CD4-positive, alpha-beta T cell treated with Interleukin-21 for 1 hour (primary cell): Measurements from ENCODE around the gene FGF22.

ENCODE experiments used
- DNase-seq: peaks from one replicate; pipeline ENCODE4 v3.0.0-alpha.2; 2020

FGF22 gene

DNA sequence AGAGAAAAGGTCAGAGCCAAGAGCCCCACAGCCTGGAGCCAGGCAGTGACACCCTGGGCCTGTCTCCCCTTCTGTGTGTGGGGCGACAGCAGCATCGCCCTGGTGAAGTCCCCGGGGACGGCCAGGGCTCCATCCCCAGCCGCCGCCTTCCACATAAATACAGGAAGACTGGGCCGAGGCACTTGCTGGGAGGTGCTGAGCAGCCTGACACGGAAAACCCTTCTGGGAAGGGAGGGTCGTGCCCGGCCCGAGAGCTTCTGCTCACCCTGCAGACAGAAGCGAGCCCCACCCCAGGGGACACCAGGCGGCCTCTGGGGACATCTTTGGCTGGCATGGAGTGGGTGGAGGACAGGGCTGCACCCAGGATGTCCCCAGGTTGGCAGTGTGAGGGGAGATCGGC is 5.1 kb downstream of the FGF22 start:
- no peak for DNase-seq

DNA sequence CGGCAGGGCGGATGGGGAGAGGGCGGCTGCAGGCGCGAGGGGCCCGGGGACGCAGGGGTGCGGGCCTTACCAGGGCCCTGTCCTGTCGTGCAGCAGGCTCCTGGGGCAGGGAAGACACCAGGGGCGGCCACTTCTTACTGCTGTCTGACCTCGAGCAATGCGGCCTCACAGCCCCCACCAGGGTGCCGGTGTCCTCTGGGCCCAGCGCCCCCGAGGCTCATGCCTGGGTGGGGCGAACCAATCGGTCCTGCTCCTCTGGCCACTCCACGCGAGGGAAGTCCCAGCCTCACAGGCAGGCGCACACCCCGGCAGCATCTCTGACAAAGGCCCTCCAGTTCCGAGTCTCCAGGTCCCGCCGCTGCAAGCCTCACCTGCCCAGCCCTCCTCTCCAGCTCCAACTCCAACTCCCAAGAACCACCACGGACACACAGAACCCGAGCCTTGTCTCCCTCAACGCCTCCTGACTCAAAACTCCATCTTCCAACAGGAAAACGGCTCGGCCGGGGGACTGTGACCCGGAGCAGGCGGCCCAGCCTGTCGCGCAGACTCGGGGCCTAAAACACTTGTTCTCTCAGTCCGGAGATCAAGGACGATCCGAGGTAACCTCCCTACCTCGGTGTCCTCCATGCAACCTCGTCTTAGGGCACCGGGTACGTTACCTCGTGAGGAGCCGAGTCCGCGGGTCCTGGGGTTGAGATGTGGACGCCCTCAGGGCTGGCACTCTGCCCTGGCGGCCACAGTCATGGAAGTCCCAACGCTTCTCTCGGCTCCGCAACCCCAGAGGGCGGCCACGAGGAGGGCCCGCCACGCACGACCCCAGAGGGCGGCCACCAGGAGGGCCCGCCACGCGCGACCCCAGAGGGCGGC is 6.5 kb downstream of the FGF22 start:
- no peak for DNase-seq

GRCh38 chr19:646779-647565 is 7.3 kb downstream of the FGF22 start:
- DNase-seq: no peak

- no peak for DNase-seq
Observed at GRCh38 chr19:647566-648284, 8.0 kb downstream of the FGF22 start.

DNA sequence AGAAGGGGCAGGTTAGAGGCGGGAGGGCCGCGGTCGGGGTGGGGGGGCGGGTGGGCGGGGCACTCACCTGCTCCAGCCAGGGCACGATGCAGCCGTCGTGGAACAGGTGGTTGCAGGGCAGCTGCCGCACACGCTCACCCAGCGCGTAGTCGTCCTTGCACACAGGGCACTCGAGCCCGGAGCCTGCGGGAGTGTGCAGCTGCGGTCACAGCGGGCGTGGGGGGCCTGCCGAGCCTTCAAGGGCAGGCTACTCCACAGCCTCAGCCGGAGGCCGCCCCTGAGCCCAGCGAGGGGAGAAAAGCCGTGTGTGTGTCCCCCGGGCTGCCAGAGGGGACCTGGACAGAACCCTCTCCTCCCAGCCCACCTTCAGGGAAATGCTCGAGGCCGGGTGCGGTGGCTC is 8.6 kb downstream of the FGF22 start:
- no peak for DNase-seq

DNA sequence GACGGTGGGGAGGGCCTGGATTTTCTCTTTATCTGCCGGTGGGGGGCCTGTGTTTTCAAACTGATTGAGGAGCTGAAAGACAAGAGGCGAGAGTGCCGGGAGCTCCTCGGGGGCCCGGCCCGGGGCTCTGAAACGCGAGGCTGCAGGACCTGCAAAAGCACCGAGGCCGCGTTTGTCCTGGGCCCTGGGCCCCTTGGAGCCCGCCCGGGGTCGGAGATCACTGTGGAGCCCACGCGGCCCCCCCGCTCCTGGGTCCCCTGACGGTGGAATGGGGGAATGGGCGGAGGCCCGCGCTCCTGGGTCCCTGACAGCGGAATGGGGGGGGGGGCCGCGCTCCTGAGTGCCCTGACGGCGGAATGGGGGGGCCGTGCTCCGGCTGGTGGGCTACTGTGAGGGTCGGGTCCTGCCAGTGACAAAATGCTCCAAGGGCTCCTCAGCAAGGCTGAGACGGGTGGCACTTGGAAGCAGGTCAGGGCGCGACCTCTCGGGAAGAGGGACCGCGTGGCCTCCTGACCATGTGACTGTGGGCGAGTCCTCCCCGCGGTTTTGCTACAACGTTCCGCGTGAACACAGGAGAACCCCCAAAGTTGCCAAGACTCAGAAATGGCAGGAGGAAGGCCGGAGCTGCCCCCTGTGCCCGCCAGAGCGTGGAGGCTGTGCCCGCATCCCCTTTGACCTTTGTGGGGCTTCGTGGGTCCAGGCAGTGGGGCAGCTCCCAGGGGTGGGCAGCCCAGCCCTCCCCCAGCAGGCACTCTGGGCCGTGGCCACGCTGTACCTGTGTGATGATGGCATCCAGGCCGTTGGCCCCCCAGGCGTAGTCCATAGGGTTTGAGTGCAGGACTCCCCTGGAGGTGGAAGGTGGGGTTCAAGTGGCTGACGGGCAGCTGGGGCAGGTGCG is 9.5 kb downstream of the FGF22 start:
- no peak for DNase-seq

DNA sequence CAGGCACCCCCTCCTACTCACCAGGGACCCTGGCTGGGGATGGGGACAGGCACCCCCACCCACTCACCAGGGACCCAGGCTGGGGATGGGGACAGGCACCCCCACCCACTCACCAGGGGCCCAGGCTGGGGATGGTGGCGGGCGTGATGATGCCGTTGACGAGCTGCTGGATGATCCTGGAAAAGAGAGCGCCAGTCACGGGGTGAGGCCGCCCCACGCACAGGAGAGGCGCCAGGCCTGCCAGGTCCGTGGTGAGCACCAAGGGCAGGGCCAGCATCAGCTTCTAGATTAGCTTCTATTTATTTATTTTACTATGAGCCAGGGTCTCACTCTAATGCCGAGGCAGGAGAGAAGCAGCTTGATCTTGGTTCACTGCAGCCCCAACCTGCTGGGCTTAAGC is 10.4 kb downstream of the FGF22 start:
- no peak for DNase-seq

DNA sequence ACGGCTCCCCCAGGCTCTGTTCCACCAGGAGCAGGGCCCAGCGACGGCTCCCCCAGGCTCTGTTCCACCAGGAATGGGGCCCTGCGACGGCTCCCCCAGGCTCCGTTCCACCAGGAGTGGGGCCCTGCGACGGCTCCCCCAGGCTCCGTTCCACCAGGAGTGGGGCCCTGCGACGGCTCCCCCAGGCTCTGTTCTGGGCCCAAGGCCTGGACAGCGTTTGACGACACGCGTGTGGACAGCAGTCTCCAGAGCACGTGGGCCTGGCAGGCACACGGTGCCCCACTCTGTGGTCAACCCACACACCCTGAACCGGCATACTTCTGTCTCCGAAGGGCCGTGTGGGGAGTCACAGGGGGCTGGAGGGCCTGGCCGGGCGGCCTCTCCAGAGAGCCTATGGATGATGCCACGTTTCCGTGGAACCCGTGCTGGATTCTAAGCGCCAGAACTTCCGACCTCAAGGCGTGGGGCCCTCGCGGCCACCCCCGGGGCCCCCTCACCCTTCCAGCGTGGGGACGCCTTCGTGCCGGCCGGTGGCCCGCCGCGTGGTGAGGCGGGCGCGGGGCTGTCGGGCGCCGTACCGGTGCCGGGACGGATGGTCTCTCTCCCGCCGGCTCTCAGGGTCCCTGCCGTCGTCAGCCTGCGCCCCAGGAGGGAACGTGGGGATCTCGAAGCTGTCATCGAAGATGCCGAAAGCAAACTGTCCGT is 11.6 kb downstream of the FGF22 start:
- DNase-seq: no peak

- no peak for DNase-seq
Observed at GRCh38 chr19:651991-652390, 12.3 kb downstream of the FGF22 start.

DNA sequence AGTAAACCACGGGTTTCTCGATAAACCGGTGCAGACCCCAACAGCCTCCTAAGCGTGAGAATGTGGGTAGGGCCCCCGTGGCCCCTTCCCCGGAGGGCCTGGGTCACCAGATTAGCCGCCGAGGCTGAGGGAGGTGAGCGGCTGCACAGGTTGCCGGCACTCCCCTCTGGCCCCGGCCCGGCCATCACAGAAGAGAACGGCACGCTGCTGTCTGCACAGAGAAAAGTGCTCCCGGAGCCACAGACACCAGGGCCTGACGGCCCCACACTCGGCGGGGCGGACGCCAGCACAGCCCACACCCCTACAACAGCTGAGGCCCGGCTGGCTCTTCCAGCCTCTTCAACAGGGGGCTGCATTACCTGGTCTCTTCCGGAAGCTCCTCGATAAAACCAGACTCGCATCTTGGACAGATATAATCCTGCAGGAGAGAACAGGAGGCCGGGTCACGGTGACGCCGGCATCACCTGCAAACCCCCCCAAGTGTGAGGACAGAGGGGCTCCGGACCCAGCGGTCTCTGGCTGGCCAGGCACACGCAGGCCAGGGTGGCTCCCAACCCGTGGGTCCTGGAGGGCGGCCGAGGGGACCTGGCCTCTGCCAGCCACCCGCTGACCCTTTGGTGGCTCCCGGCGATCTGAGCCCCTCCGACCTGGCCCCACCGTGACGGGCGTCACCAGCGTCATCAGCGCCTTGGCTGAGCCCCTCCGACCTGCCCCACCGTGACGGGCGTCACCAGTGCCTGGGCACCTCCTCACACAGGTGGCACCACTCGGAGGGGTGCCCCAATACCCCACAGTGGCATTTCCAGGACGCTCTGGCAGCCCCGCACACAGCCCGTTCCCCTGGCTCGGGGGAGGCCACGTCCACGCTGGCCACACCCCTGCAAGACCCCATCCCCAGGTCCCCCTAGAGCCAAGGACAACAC is 13.0 kb downstream of the FGF22 start:
- no peak for DNase-seq

GRCh38 chr19:653425-653824 is 13.7 kb downstream of the FGF22 start:
- DNase-seq: no peak

DNA sequence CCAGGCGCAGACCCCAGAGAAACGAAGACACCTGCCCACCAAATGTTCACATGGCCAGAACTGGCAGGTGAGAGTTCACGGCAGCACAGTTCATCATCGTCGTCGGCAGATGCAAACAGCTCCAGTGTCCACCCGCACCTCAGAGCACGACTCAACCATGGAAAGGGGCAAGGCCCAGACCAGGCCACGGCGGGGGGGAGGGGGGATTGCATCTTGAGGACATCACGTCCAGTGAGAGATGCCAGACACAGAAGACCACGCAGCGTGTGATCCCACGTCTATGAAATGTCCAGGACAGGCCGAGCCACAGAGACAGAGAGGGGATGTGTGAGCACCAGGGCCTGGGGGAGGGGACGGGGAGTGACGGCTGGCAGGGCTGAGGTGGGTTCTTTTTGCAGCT is 16.0 kb downstream of the FGF22 start:
- no peak for DNase-seq

DNA sequence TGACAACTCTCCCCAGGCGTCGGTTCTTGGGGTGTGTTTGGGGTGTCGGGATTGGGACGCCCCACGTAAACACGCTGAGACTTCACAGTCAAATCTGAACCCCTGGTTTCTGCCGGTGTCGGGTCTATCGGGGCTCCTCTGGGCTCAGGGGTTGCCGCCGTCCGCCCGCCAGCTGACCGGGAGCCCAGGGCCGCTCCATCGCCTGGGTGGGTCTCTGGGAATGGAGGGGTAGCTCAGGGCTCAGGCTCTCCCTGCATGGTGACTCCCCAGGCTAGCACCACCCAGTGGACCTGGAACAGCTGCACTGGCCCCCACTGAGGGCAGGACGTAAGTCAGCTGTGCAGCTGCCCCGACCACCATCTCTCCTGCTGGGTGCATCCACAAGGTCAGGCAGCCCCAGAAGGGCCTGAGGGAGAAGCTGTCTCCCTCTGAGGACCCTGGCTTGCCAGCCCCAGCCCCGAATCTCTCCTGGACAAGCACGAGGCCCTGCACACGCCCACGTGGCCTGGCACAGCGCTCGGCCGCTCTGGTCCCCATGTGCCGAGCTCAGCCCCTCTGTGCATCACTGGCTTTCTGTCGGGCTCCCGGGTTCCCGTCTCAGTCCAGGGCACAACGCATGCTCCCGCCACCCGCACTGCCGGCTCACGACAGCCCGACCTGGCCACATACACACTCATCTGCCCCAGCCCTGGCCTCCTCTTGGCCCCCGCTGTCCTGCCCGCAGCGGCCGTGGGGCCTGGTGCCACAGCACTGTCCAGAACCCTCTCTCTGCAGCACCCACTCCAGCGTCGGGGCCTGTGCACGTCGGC is 17.3 kb downstream of the FGF22 start:
- DNase-seq: no peak

DNA sequence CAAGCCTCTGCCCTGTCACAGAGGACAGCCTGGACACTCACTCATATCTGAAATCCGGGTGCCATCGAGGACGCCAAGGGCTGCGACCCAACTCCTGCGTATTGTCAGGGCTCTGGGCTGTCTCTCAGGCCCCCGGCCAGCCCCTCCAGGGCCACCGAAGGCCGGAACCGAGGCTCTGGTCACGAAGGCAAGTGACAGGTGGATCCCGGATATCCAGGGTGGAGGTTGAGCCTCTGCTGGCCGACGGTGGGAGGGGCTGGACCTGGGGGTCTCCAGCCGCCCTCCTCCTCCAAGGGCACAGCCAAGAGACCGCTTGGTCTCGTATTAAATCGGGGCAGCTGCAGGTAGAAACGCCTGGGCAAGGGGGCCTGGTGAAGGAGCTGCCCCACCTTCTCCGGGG is 17.9 kb downstream of the FGF22 start:
- DNase-seq: no peak

GRCh38 chr19:658059-658839 is 18.6 kb downstream of the FGF22 start:
- DNase-seq: no peak

DNA sequence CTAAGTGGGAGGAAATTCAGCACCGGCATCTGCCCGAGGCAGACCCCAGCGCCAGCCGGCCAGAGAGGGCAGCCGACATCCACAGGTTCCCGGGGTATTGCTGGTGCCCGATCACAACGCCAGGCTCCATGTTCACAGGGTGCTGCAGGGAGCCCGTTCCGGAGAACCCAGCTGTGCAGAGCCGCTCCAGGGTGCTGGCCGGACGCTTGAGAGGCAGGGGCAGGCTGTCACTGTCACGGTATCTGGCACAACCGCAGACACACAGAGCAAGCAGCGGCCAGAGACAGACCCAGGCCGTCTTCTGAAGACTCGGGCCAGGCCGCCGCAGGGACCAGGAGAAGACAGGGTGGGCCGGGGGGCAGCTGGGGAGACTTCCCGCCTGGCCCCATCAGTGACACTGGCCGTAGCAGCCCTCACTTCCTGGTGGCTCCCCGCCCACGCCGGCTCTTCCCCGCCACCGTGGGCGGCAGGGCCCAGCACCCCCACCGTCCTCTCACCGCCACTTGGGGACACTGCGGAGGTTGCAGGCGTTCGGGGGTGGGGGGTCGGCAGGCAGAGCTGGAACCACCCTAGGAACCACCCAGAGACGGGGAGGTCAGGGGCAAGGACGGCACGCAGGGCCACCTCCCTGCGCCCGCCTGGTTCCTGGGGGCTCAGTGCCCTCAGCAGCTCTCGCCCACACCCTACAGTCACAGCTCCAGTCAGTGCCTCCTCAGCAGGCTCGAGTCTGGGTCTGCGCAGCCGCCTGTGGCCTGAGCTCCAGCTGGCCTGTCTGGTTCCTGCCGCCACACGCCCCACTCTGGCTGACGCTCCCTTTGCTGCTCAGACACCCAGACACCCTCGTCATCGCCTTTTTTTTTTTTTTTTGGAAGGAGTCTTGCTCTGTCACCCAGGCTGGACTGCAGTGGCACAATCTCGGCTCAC is 19.5 kb downstream of the FGF22 start:
- peak; percentile 73 for DNase-seq

DNA sequence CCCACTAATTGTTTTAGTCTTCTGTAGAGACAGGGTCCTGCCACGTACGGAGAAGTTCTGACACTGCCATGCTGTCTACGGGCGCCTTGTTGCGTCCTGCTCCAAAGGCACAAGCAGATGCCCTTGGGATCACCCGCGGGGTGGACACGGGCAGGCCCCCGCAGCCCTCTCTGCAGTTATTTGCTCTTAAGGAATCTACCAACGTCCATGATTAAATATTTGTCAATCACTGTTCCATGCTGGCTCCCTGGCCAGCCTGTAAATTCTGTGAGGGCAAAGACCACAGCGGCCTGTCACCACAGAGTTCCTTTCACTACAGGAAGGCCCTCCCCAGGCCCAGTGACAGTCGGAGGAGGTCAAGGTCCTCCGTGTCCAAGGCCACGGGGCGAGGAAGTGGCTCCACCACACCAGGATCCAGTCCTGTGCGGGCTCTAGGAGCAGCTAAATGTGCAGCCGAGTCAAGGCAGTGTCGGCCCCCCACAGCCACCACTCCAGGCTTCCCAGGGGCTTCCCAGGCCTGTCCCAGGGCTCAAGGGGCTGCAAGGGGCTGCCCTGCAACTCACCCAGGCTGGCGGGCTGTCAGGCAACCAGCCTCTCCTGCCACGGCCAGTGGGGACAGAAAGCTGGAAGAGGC is 21.2 kb downstream of the FGF22 start:
- no peak for DNase-seq
